HG03575 (cell line): ENCODE results near the gene PZP.
"Not testable (repeated sequence)": the region's sequence is repeated elsewhere in the genome, so short reads cannot be mapped to it uniquely, and the experiment has no call there.

ENCODE experiments used
- ATAC-seq: cut with Tn5 transposase; IDR thresholded peaks from one replicate; pipeline ENCODE4 v1.9.1; 2021; ENCODE audit not compliant: unreplicated experiment, insufficient number of reproducible peaks, low FRiP score; ENCODE audit errors: extremely low read depth

Gene PZP

DNA sequence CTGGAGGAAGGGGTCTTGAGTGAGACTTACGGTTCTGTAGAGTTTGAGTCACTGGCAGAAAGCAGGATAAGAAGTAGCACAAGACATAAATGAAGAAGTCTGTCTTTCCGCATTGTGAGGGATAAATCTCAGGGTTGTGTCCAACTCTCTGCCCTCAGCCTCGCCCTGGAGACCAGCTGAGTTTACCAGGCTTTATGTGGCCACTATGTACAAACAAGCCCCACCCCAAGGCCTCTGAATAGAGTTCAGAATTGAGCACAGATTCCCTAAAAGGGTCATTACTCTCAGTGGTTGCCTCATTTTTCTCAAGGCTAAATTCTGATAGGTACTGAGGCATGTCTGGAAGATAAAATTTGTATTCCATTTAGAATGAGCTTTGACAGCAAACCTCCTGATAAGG lies at the start of gene PZP:
TSS of gene PZP (minus strand) at position 167 of the 400 bp plus-strand sequence. CDS start at position 113, 54 bp downstream.
- ATAC-seq: no peak

DNA sequence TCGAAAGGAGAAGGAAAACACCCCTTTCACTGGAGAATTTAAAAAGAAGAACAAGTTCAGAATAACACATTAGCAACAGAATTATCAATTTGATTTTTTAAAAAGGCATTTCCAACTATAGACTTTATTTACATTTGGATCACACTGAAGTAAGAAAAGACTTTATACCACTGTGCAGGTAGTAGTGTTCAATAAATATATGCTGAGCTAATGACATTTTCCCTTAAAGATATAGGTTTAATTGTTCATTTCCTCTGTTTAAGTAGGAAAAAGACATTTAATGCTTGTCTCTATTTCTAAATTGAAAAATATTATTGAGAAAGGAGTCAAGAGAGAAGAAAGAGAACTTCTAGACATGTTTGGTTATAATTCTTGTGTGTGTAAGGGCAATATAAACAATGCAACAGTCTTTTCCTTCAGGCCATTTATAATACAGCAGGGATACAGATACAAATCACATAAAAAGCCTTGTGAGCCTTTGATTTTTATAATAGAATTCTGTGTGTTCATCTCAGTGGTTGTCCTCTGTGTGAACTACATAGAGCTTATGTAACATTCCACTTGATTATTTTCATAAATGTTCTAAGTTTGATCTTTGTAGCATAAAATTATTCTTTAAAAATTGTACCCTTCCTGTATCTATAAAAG lies 48.7 kb upstream of the PZP start:
- ATAC-seq: no peak

DNA sequence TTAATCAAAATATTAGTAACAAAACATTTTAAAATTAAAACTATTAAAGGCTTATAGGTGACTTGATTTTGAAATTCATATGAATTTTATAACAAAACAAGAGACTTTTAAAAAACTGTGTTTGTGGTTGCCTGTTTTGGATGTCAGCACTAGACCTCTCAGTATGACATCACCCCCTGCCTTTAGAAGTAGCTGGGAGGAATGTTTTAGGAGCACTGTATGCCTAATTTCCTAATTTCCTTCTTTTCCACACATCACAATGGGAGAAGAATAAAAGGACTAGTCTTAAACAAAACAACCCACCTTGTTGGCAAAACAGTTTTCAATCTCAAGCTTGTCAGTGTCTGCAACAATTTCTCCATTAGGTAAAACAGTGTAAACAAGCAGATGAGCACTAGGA lies 48.1 kb upstream of the PZP start:
- ATAC-seq: no peak

GRCh38 chr12:9255837-9256236 lies 47.6 kb upstream of the PZP start:
- ATAC-seq: no peak

DNA sequence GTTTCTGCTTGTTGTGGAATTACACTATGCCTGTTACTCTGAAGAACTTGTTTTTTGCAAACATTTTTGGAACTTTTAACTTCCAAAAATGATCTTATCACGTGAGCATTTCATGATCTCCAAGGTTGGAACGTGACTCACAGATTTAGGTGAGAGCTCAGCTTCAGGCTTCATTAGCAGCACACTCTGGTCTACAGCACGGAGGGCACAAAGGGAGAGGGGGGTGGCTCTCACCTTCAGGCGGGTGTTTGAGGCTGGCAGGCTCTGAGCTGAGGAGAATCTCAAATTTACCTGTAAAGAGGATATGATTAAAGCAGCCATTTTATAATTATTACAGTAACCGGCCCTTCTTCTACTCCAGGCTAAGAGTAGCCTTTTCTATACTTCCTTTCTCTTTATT lies 45.3 kb upstream of the PZP start:
- no peak for ATAC-seq

GRCh38 chr12:9252791-9253190 lies 44.6 kb upstream of the PZP start:
- ATAC-seq: not testable (repeated sequence)

- no peak for ATAC-seq
Measured at GRCh38 chr12:9252256-9252655, 44.1 kb upstream of the PZP start.

- ATAC-seq: no peak
Measured at GRCh38 chr12:9248435-9248834, 40.2 kb upstream of the PZP start.

- no peak for ATAC-seq
Measured at GRCh38 chr12:9244894-9245293, 36.7 kb upstream of the PZP start.

DNA sequence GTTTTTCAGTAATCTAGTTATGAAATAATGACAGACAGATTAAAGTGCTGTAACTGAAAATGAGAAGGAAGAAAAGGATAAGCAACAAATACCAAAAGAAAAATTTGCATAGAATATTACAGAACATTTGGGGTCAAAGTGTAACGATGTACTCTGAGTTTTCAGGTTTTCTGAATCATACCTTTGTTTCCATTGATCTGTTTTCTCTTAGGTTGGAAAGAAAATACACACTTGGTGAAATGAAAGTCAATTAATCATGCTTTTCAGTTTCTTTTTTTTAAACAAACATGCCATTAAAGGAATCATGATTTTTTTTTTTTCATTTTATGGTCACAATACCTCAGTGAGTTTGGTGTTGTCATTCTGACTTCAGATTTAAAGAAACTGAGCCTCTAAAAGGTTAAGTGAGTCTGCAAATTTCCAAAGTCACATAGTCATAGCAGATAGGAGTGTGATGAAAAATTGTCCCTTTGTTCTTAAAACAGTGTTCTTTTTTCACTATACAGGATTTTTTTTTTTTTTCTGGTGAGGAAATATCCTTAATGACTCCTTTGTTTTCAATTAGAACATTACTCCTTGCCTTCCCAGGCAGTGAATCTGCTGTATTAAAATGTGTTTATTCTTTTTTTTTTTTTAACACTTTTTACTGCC lies 35.9 kb upstream of the PZP start:
- no peak for ATAC-seq

GRCh38 chr12:9241301-9241700 lies 33.1 kb upstream of the PZP start:
- ATAC-seq: no peak

GRCh38 chr12:9240776-9241175 lies 32.6 kb upstream of the PZP start:
- ATAC-seq: no peak

- not testable (repeated sequence) for ATAC-seq
Measured at GRCh38 chr12:9240004-9240635, 31.9 kb upstream of the PZP start.

- no peak for ATAC-seq
Measured at GRCh38 chr12:9237286-9237685, 29.1 kb upstream of the PZP start.

DNA sequence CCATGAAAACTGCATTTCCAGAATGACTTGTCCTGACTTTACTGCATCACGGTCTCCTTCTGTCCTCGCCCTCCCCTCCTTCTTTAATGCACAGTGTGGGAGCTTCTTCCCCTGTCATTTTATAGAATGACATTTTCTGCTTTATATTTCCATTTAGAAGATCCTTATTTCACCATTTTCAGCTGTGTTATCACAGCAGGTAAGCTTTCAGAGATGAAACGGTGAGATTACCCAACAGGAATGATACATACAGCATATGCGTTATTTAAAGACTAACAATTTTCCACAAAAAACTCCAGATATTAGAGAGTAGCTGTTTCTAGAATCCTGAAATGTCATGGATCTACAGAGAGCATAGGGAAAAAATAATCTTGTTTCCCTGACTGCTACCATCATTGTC lies 27.3 kb upstream of the PZP start:
- ATAC-seq: no peak

DNA sequence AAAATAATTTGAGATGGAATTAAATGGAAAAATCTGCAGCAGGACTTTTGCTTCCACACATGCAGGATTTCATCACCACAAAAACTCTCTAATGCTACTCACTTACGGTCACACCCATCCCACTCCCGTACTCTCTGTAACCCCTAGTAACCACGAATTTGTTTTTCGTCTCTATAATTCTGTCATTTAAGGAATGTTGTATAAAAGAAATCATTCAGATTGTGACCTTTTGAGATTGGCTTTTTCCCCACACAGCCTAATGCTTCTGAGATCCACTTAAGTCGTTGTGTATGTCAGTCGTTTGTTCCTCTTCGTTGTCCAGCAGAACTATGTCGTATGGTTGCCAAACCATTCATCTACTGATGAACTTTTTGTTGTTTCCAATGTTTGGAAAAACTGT lies 19.8 kb upstream of the PZP start:
- no peak for ATAC-seq

DNA sequence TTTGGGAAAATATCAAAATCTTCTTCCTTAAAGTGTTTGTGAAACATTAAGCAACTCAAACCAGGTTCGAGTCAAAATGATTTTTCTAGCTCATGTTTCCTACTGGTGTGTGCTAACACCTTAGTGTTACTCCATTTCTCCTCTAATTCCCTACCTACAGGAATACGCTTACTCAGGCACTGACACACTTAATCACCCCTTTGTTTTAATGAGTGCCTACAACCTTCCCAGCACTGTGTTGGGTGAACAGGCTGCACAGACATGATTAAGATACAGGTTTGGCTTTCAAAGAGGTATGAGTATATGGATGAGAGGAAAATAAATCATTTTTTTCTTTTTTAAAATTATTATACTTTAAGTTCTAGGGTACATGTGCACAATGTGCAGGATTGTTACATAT lies 15.6 kb upstream of the PZP start:
- ATAC-seq: no peak

GRCh38 chr12:9221483-9221882 lies 13.3 kb upstream of the PZP start:
- no peak for ATAC-seq

GRCh38 chr12:9221011-9221410 lies 12.8 kb upstream of the PZP start:
- not testable (repeated sequence) for ATAC-seq

- no peak for ATAC-seq
Measured at GRCh38 chr12:9214534-9214933, 6.3 kb upstream of the PZP start.
